Prostate gland (tissue), 2 donors: Measurements from ENCODE around the gene ZFYVE9. TPM values are rescaled to one million over a fixed set of nuclear protein-coding genes. Genes with fewer than 3 reads are reported as not detected.
"Not testable (repeated sequence)": the region's sequence is repeated elsewhere in the genome, so short reads cannot be mapped to it uniquely, and the experiment has no call there.

Source experiments
- DNase-seq: peaks from one replicate; pipeline ENCODE4 v3.0.0-alpha.2; 2019; ENCODE audit warnings: low spot score
- H3K27ac ChIP-seq, 2 donors: fragments of 200-600 bp; sonication (generic); 2 replicates each; pipeline ENCODE4 v1.5.1; 2017 to 2019
- H3K27me3 ChIP-seq: fragments of 200-600 bp; sonication (generic); replicated peaks from 2 replicates; pipeline ENCODE4 v1.5.1; 2019; ENCODE audit not compliant: insufficient read depth
- H3K36me3 ChIP-seq, 2 donors: fragments of 200-600 bp; sonication (generic); 1 replicate in 1 of 2; 2 replicates in 1 of 2; pipeline versions ENCODE4 v1.5.1 to v1.8.1; 2017 to 2019
- H3K4me1 ChIP-seq: fragments of 200-600 bp; sonication (generic); replicated peaks from 2 replicates; pipeline ENCODE4 v1.5.1; 2019
- H3K4me3 ChIP-seq, 2 donors: fragments of 200-600 bp; sonication (generic); 2 replicates each; pipeline ENCODE4 v1.5.1; 2017 to 2019
- H3K9me3 ChIP-seq: fragments of 200-600 bp; sonication (generic); 2 replicates; pipeline ENCODE4 v1.5.1; 2017
- CTCF ChIP-seq, 4 experiments: fragments of 200-600 bp in 2 of 4; fragments of 450-650 bp in 2 of 4; sonication (generic) in 2 of 4; IDR thresholded peaks; 1 replicate in 3 of 4; 2 replicates in 1 of 4; pipeline ENCODE4 v1.5.1; 2016 to 2019; ENCODE audit warnings: antibody characterized with exemption in 4 of 4, mild to moderate bottlenecking in 2 of 4, moderate library complexity in 2 of 4
- POLR2A ChIP-seq: fragments of 450-650 bp; IDR thresholded peaks from one replicate; pipeline ENCODE4 v1.6.1; 2016; ENCODE audit warnings: antibody characterized with exemption, mild to moderate bottlenecking
- POLR2AphosphoS5 ChIP-seq: sonication (generic); formaldehyde crosslinking; IDR thresholded peaks from one replicate; pipeline ENCODE4 v1.6.1; 2017; ENCODE audit warnings: antibody characterized with exemption
- WGBS: methylation state at CpG from one replicate; pipeline ENCODE4 v1.1.5; 2018; 5-methylcytosine and 5-hydroxymethylcytosine counted together
- intact Hi-C: fragments of 100-400 bp; cut with DNase I; formaldehyde crosslinking; loops from one replicate; pipeline ENCODE4 v1.14.2; 2022
- total RNA-seq, 2 donors: library from RNA; depleted of rRNA; stranded (reverse); fragments of >200 nt; gene quantifications; one replicate each; pipeline ENCODE4 v1.1.0, GENCODE V29; 2016

Gene ZFYVE9
- total RNA-seq, 2 donors from 2014 or later = 28.6 to 29.0 TPM

- Histone ChIP-seq H3K36me3 (no peaks in the 10 kb centered on the region), H3K4me3 (no peak overlapping the region), H3K27ac (no peak overlapping the region), H3K27me3 (no peaks in the 10 kb centered on the region), H3K4me1 (no peaks in the 10 kb centered on the region), H3K9me3 (no peaks in the 10 kb centered on the region)
- 96% methylated on average over 7 of the region's 7 CpGs for WGBS
- no peak for TF ChIP-seq POLR2AphosphoS5
- TF ChIP-seq POLR2A = no peak
- no peak for TF ChIP-seq CTCF (IDR thresholded peaks at IDR 0.05)
- no peak for DNase-seq
- intact Hi-C loops = no loop called here
Observed at GRCh38 chr1:52168373-52169080, 26.6 kb downstream of the ZFYVE9 start.

- H3K27ac ChIP-seq, DNase-seq, H3K36me3 ChIP-seq, intact Hi-C loops, H3K27me3 ChIP-seq, H3K4me3 ChIP-seq, H3K4me1 ChIP-seq, H3K9me3 ChIP-seq: not testable (repeated sequence)
- 93% methylated on average over 5 of the region's 5 CpGs for WGBS
Observed at GRCh38 chr1:52171149-52171548, 29.3 kb downstream of the ZFYVE9 start.

- intact Hi-C loops = no loop called here
- no peaks in the 10 kb centered on the region for H3K27me3 ChIP-seq
- no peaks in the 10 kb centered on the region for H3K4me1 ChIP-seq
- no peak for DNase-seq
- H3K27ac ChIP-seq = no peak overlapping the region
- no peak overlapping the region for H3K4me3 ChIP-seq
- H3K36me3 ChIP-seq = no peaks in the 10 kb centered on the region
- WGBS = 71% methylated on average over 6 of the region's 6 CpGs
- no peaks in the 10 kb centered on the region for H3K9me3 ChIP-seq
- TF ChIP-seq CTCF (IDR thresholded peaks at IDR 0.05) = no peak
Observed at GRCh38 chr1:52179073-52179472, 37.2 kb downstream of the ZFYVE9 start.

GRCh38 chr1:52180176-52180575, 38.3 kb downstream of the ZFYVE9 start:
- no peak overlapping the region for H3K4me3 ChIP-seq
- intact Hi-C loops = no loop called here
- H3K27me3 ChIP-seq = no peaks in the 10 kb centered on the region
- 40% methylated on average over 3 of the region's 3 CpGs for WGBS
- H3K4me1 ChIP-seq = no peaks in the 10 kb centered on the region
- TF ChIP-seq POLR2A (no peak), CTCF (IDR thresholded peaks at IDR 0.05) (no peak), POLR2AphosphoS5 (no peak)
- no peaks in the 10 kb centered on the region for H3K9me3 ChIP-seq
- H3K27ac ChIP-seq = no peak overlapping the region
- no peaks in the 10 kb centered on the region for H3K36me3 ChIP-seq
- no peak for DNase-seq

GRCh38 chr1:52181759-52182158, 39.9 kb downstream of the ZFYVE9 start:
- DNase-seq, H3K9me3 ChIP-seq, intact Hi-C loops, H3K4me3 ChIP-seq, H3K4me1 ChIP-seq, H3K27ac ChIP-seq, H3K27me3 ChIP-seq, H3K36me3 ChIP-seq: not testable (repeated sequence)
- WGBS = 96% methylated on average over 13 of the region's 36 CpGs

GRCh38 chr1:52182328-52182727, 40.4 kb downstream of the ZFYVE9 start:
- WGBS = 90% methylated on average over 5 of the region's 5 CpGs
- H3K27me3 ChIP-seq, H3K4me3 ChIP-seq, intact Hi-C loops, DNase-seq, H3K9me3 ChIP-seq, H3K4me1 ChIP-seq, H3K27ac ChIP-seq, H3K36me3 ChIP-seq: not testable (repeated sequence)
